Tibial artery (tissue), 4 donors: ENCODE results near the gene KIF26A.

Source experiments
- DNase-seq, 2 donors: peaks; one replicate each; pipeline ENCODE4 v3.0.0-alpha.2; 2019
- H3K27ac ChIP-seq, 2 donors: fragments of 200-600 bp; sonication (generic) in 1 of 2; 1 replicate in 1 of 2; 2 replicates in 1 of 2; pipeline ENCODE4 v1.5.1; 2018 to 2019; ENCODE audit warnings: mild to moderate bottlenecking in 1 of 2
- H3K27me3 ChIP-seq, 2 donors: fragments of 200-600 bp; sonication (generic) in 1 of 2; one replicate each; pipeline versions ENCODE4 v1.5.1 to v1.6.0; 2016 to 2019
- H3K36me3 ChIP-seq, 3 donors: fragments of 200-600 bp; sonication (generic) in 2 of 3; one replicate each; pipeline ENCODE4 v1.5.1; 2016 to 2019; ENCODE audit warnings: mild to moderate bottlenecking in 2 of 3
- H3K4me1 ChIP-seq, 4 donors: fragments of 200-600 bp; sonication (generic) in 2 of 4; 1 replicate in 3 of 4; 2 replicates in 1 of 4; pipeline ENCODE4 v1.5.1; 2016 to 2019
- H3K4me3 ChIP-seq, 2 donors: fragments of 200-600 bp; sonication (generic) in 1 of 2; 1 replicate in 1 of 2; 2 replicates in 1 of 2; pipeline ENCODE4 v1.5.1; 2018 to 2019; ENCODE audit warnings: mild to moderate bottlenecking in 2 of 2
- H3K9me3 ChIP-seq, 3 donors: fragments of 200-600 bp; sonication (generic) in 1 of 3; one replicate each; pipeline ENCODE4 v1.5.1; 2016 to 2019
- CTCF ChIP-seq, 2 experiments: fragments of 200-600 bp in 1 of 2; fragments of 450-650 bp in 1 of 2; IDR thresholded peaks; one replicate each; pipeline ENCODE4 v1.5.1; 2017 to 2019; ENCODE audit warnings: antibody characterized with exemption in 2 of 2, mild to moderate bottlenecking in 1 of 2, moderate library complexity in 1 of 2
- intact Hi-C: fragments of 100-400 bp; cut with DNase I; formaldehyde crosslinking; loops from one replicate; pipeline ENCODE4 v1.15.0; 2023; ENCODE audit warnings: low total_unique reads

KIF26A gene

GRCh38 chr14:104175041-104175440 lies 36.7 kb downstream of the KIF26A start:
- no peaks in the 10 kb centered on the region for H3K36me3 ChIP-seq
- intact Hi-C loops, result no loop called here
- no peak for DNase-seq

GRCh38 chr14:104175811-104176210 lies 37.4 kb downstream of the KIF26A start:
- H3K9me3 ChIP-seq, result no peaks in the 10 kb centered on the region
- H3K4me3 ChIP-seq, result no peak overlapping the region
- TF ChIP-seq CTCF (IDR thresholded peaks at IDR 0.05), result no peak
- DNase-seq, result no peak
- peaks cover 0 to 64% of the 10 kb centered on the region in 2 donors for H3K27me3 ChIP-seq
- H3K36me3 ChIP-seq, result no peaks in the 10 kb centered on the region
- no peak overlapping the region for H3K27ac ChIP-seq
- intact Hi-C loops, result no loop called here
- H3K4me1 ChIP-seq, result no peaks in the 10 kb centered on the region

More at GRCh38 chr14:104175041-104175440, 36.7 kb downstream of the KIF26A start:
- TF ChIP-seq CTCF (IDR thresholded peaks at IDR 0.05), result no peak
- Histone ChIP-seq H3K27ac (no peak overlapping the region), H3K4me1 (no peaks in the 10 kb centered on the region), H3K9me3 (no peaks in the 10 kb centered on the region), H3K27me3 (peaks cover 0 to 72% of the 10 kb centered on the region in 2 donors), H3K4me3 (no peak overlapping the region)

GRCh38 chr14:104176611-104177010 lies 38.2 kb downstream of the KIF26A start:
- no peak for TF ChIP-seq CTCF (IDR thresholded peaks at IDR 0.05)
- intact Hi-C loops, result no loop called here
- no peaks in the 10 kb centered on the region for H3K9me3 ChIP-seq
- no peak for DNase-seq
- H3K4me3 ChIP-seq, result no peak overlapping the region
- H3K27ac ChIP-seq, result no peak overlapping the region
- peaks cover 0 to 59% of the 10 kb centered on the region in 2 donors for H3K27me3 ChIP-seq
- no peaks in the 10 kb centered on the region for H3K36me3 ChIP-seq
- H3K4me1 ChIP-seq, result no peaks in the 10 kb centered on the region

GRCh38 chr14:104177411-104177810 lies 39.0 kb downstream of the KIF26A start:
- H3K4me3 ChIP-seq, result no peak overlapping the region
- TF ChIP-seq CTCF (IDR thresholded peaks at IDR 0.05), result no peak
- H3K27me3 ChIP-seq, result peaks cover 0 to 59% of the 10 kb centered on the region in 2 donors
- no peaks in the 10 kb centered on the region for H3K9me3 ChIP-seq
- no peak overlapping the region for H3K27ac ChIP-seq
- intact Hi-C loops, result no loop called here
- H3K4me1 ChIP-seq, result no peaks in the 10 kb centered on the region
- no peaks in the 10 kb centered on the region for H3K36me3 ChIP-seq
- DNase-seq, result no peak

GRCh38 chr14:104178279-104178678 lies 39.9 kb downstream of the KIF26A start:
- Histone ChIP-seq H3K27me3 (peaks cover 0 to 60% of the 10 kb centered on the region in 2 donors), H3K27ac (no peak overlapping the region), H3K4me1 (no peaks in the 10 kb centered on the region), H3K36me3 (no peaks in the 10 kb centered on the region), H3K9me3 (no peaks in the 10 kb centered on the region), H3K4me3 (no peak overlapping the region)
- no peak for DNase-seq
- TF ChIP-seq CTCF (IDR thresholded peaks at IDR 0.05), result no peak
- intact Hi-C loops, result no loop called here

- Histone ChIP-seq H3K9me3 (no peaks in the 10 kb centered on the region), H3K27me3 (peaks cover 0 to 62% of the 10 kb centered on the region in 2 donors), H3K27ac (no peak overlapping the region), H3K36me3 (no peaks in the 10 kb centered on the region), H3K4me3 (no peak overlapping the region), H3K4me1 (no peaks in the 10 kb centered on the region)
- TF ChIP-seq CTCF (IDR thresholded peaks at IDR 0.05), result no peak
- intact Hi-C loops, result no loop called here
- DNase-seq, result no peak
Observed at GRCh38 chr14:104179126-104179525, 40.7 kb downstream of the KIF26A start.
